ENCODE data around the gene BCAS2.

The BCAS2 gene

DNA sequence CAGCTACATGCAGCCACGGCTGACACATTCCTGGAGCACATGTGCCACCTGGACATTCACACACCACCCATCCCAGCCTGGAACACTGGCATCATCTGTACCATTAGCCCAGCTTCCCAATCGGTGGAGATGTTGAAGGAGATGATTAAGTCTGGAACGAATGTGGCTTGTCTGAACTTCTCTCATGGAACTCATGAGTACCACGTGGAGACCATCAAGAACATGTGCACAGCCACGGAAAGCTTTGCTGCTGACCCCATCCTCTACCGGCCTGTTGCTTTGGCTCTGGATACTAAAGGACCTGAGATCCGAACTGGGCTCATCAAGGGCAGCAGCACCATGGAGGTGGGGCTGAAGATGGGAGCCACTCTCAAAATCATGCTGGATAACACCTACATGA, 45.4 kb downstream of the BCAS2 start:
- DNase-seq (ENCODE audit: low read depth) = no peak
- TF ChIP-seq POLR2A (IDR thresholded peaks at IDR 0.05; ENCODE audit: extremely low read depth, insufficient read length) = no peak
- no peak overlapping the region for H3K4me3 ChIP-seq (ENCODE audit: low read depth, low read length)

- no peak overlapping the region for H3K4me3 ChIP-seq (ENCODE audit: low read depth, low read length)
- no peak for TF ChIP-seq MYC (IDR thresholded peaks at IDR 0.05; ENCODE audit: low read depth, low read length)
- TF ChIP-seq MAX (IDR thresholded peaks at IDR 0.05; ENCODE audit: low read depth, low read length) = no peak
- TF ChIP-seq, protein P1, sequence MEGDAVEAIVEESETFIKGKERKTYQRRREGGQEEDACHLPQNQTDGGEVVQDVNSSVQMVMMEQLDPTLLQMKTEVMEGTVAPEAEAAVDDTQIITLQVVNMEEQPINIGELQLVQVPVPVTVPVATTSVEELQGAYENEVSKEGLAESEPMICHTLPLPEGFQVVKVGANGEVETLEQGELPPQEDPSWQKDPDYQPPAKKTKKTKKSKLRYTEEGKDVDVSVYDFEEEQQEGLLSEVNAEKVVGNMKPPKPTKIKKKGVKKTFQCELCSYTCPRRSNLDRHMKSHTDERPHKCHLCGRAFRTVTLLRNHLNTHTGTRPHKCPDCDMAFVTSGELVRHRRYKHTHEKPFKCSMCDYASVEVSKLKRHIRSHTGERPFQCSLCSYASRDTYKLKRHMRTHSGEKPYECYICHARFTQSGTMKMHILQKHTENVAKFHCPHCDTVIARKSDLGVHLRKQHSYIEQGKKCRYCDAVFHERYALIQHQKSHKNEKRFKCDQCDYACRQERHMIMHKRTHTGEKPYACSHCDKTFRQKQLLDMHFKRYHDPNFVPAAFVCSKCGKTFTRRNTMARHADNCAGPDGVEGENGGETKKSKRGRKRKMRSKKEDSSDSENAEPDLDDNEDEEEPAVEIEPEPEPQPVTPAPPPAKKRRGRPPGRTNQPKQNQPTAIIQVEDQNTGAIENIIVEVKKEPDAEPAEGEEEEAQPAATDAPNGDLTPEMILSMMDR (IDR thresholded peaks at IDR 0.05; ENCODE audit: low read depth, low read length) = no peak
- TF ChIP-seq POLR2A (IDR thresholded peaks at IDR 0.05; ENCODE audit: extremely low read depth, insufficient read length) = no peak
- DNase-seq (ENCODE audit: low read depth) = no peak
These were observed 46.0 kb downstream of the BCAS2 start for GRCh38 chr1:114535401-114535800.

GRCh38 chr1:114531094-114531493, 50.3 kb downstream of the BCAS2 start:
- H3K4me3 ChIP-seq (ENCODE audit: low read depth, low read length) = no peak overlapping the region
- no peak for DNase-seq (ENCODE audit: low read depth)
- TF ChIP-seq POLR2A (IDR thresholded peaks at IDR 0.05; ENCODE audit: extremely low read depth, insufficient read length) (no peak), MYC (IDR thresholded peaks at IDR 0.05; ENCODE audit: low read depth, low read length) (no peak), MAX (IDR thresholded peaks at IDR 0.05; ENCODE audit: low read depth, low read length) (no peak)
- TF ChIP-seq, protein P1 (IDR thresholded peaks at IDR 0.05; ENCODE audit: low read depth, low read length) = no peak

- DNase-seq (ENCODE audit: low read depth) = no peak
- no peak overlapping the region for H3K4me3 ChIP-seq (ENCODE audit: low read depth, low read length)
- TF ChIP-seq MYC (IDR thresholded peaks at IDR 0.05; ENCODE audit: low read depth, low read length) (no peak), MAX (IDR thresholded peaks at IDR 0.05; ENCODE audit: low read depth, low read length) (no peak), POLR2A (IDR thresholded peaks at IDR 0.05; ENCODE audit: extremely low read depth, insufficient read length) (no peak)
- TF ChIP-seq, protein P1 (IDR thresholded peaks at IDR 0.05; ENCODE audit: low read depth, low read length) = no peak
These were observed 51.2 kb downstream of the BCAS2 start for GRCh38 chr1:114530224-114530623.

DNA sequence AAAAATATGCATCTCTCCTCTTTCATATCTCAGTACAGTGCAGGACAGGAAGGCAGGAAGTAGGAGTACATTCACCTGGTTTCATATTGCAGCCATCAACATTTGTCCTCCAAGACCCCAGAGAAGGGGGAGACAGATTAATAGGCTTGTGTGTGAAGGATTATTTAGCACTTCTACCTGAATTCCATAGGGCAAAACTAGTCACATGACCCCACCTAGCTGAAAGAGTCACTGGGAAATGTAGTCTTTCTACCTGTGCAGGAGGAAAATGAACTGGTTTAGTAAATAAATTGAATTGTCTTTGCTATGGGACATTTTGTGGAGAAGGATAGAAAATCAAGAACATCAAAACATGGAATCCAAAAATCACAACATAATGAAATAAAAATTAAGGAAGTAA, 56.5 kb downstream of the BCAS2 start:
- DNase-seq (ENCODE audit: low read depth) = no peak
- TF ChIP-seq, protein P1 (IDR thresholded peaks at IDR 0.05; ENCODE audit: low read depth, low read length) = no peak
- TF ChIP-seq POLR2A (IDR thresholded peaks at IDR 0.05; ENCODE audit: extremely low read depth, insufficient read length) (no peak), MYC (IDR thresholded peaks at IDR 0.05; ENCODE audit: low read depth, low read length) (no peak), MAX (IDR thresholded peaks at IDR 0.05; ENCODE audit: low read depth, low read length) (no peak)

GRCh38 chr1:114522264-114522575, 59.2 kb downstream of the BCAS2 start:
- TF ChIP-seq MAX (IDR thresholded peaks at IDR 0.05; ENCODE audit: low read depth, low read length) (no peak), MYC (IDR thresholded peaks at IDR 0.05; ENCODE audit: low read depth, low read length) (no peak), POLR2A (IDR thresholded peaks at IDR 0.05; ENCODE audit: extremely low read depth, insufficient read length) (no peak)
- TF ChIP-seq, protein P1 (IDR thresholded peaks at IDR 0.05; ENCODE audit: low read depth, low read length) = no peak
- DNase-seq (ENCODE audit: low read depth) = no peak
- no peak overlapping the region for H3K4me3 ChIP-seq (ENCODE audit: low read depth, low read length)

More for the DNA sequence above, 56.5 kb downstream of the BCAS2 start:
- no peak overlapping the region for H3K4me3 ChIP-seq (ENCODE audit: low read depth, low read length)

Data from NB4 (cell line).